SK-N-DZ (cell line): ENCODE measurements around the gene COBL.

ENCODE experiments used
- DNase-seq: peaks from one replicate; pipeline ENCODE4 v3.0.0-alpha.2; 2015; ENCODE audit warnings: low spot score

COBL gene

GRCh38 chr7:51306761-51307160, 9.8 kb downstream of the COBL start:
- DNase-seq = no peak

- no peak for DNase-seq
Observed at GRCh38 chr7:51304729-51305128, 11.9 kb downstream of the COBL start.

- DNase-seq = no peak
Observed at GRCh38 chr7:51303142-51303525, 13.5 kb downstream of the COBL start.

GRCh38 chr7:51301806-51302205, 14.8 kb downstream of the COBL start:
- no peak for DNase-seq

- DNase-seq = no peak
Observed at GRCh38 chr7:51300762-51301674, 15.6 kb downstream of the COBL start.

GRCh38 chr7:51299391-51300133, 17.0 kb downstream of the COBL start:
- DNase-seq = no peak

GRCh38 chr7:51298912-51299311, 17.7 kb downstream of the COBL start:
- no peak for DNase-seq

GRCh38 chr7:51297986-51298385, 18.6 kb downstream of the COBL start:
- DNase-seq = no peak

- no peak for DNase-seq
Observed at GRCh38 chr7:51295440-51296245, 21.0 kb downstream of the COBL start.

- no peak for DNase-seq
Observed at GRCh38 chr7:51292596-51292995, 24.0 kb downstream of the COBL start.

- DNase-seq = no peak
Observed at GRCh38 chr7:51290702-51291540, 25.7 kb downstream of the COBL start.

- no peak for DNase-seq
Observed at GRCh38 chr7:51290304-51290637, 26.3 kb downstream of the COBL start.

- DNase-seq = no peak
Observed at GRCh38 chr7:51289623-51290303, 26.8 kb downstream of the COBL start.

- no peak for DNase-seq
Observed at GRCh38 chr7:51288896-51289622, 27.6 kb downstream of the COBL start.

- no peak for DNase-seq
Observed at GRCh38 chr7:51286401-51286800, 30.2 kb downstream of the COBL start.

- DNase-seq = no peak
Observed at GRCh38 chr7:51280156-51280555, 36.5 kb downstream of the COBL start.

GRCh38 chr7:51279391-51280023, 37.1 kb downstream of the COBL start:
- no peak for DNase-seq

- no peak for DNase-seq
Observed at GRCh38 chr7:51278797-51279196, 37.8 kb downstream of the COBL start.

GRCh38 chr7:51276967-51277366, 39.6 kb downstream of the COBL start:
- DNase-seq = no peak
